HG03025 (cell line): ENCODE measurements around the gene USP17L29.
"Not testable (repeated sequence)": the region's sequence is repeated elsewhere in the genome, so short reads cannot be mapped to it uniquely, and the experiment has no call there.

Source experiments
- ATAC-seq: cut with Tn5 transposase; IDR thresholded peaks from one replicate; pipeline ENCODE4 v1.9.1; 2021; ENCODE audit warnings: mild to moderate bottlenecking, moderate library complexity; ENCODE audit not compliant: unreplicated experiment, low FRiP score

Gene USP17L29

GRCh38 chr4:9353338-9353737, at the start of gene USP17L29:
TSS of gene USP17L29 (plus strand) at chr4:9353638. CDS start at chr4:9353638, 0 bp downstream.
- ATAC-seq, result not testable (repeated sequence)

- ATAC-seq, result not testable (repeated sequence)
Observed at GRCh38 chr4:9324191-9324590, 29.2 kb upstream of the USP17L29 start.

- not testable (repeated sequence) for ATAC-seq
Observed at GRCh38 chr4:9324865-9325264, 28.6 kb upstream of the USP17L29 start, which contains the start of gene USP17L24. TSS of gene USP17L24 (plus strand) at chr4:9325165. CDS start at chr4:9325165, 0 bp downstream.

GRCh38 chr4:9329611-9330010, 23.8 kb upstream of the USP17L29 start, which contains the start of gene USP17L25:
TSS of gene USP17L25 (plus strand) at chr4:9329911. CDS start at chr4:9329911, 0 bp downstream.
- ATAC-seq, result not testable (repeated sequence)

GRCh38 chr4:9334358-9334757, 19.1 kb upstream of the USP17L29 start, which contains the start of gene USP17L26:
TSS of gene USP17L26 (plus strand) at chr4:9334658. CDS start at chr4:9334658, 0 bp downstream.
- not testable (repeated sequence) for ATAC-seq

- ATAC-seq, result not testable (repeated sequence)
Observed at GRCh38 chr4:9339103-9339502, 14.3 kb upstream of the USP17L29 start, which contains the start of gene USP17L5. TSS of gene USP17L5 (plus strand) at chr4:9339403. CDS start at chr4:9339403, 0 bp downstream.

GRCh38 chr4:9343848-9344247, 9.6 kb upstream of the USP17L29 start, which contains the start of gene USP17L27:
TSS of gene USP17L27 (plus strand) at chr4:9344148. CDS start at chr4:9344148, 0 bp downstream.
- ATAC-seq, result not testable (repeated sequence)

- not testable (repeated sequence) for ATAC-seq
Observed at GRCh38 chr4:9348593-9348992, 4.8 kb upstream of the USP17L29 start, which contains the start of gene USP17L28. TSS of gene USP17L28 (plus strand) at chr4:9348893. CDS start at chr4:9348893, 0 bp downstream.

GRCh38 chr4:9350866-9351265, 2.6 kb upstream of the USP17L29 start:
- ATAC-seq, result not testable (repeated sequence)

GRCh38 chr4:9362829-9363228, 9.4 kb downstream of the USP17L29 start, which contains the start of gene USP17L30:
TSS of gene USP17L30 (plus strand) at chr4:9363129. CDS start at chr4:9363129, 0 bp downstream.
- not testable (repeated sequence) for ATAC-seq

- ATAC-seq, result not testable (repeated sequence)
Observed at GRCh38 chr4:9379881-9380280, 26.4 kb downstream of the USP17L29 start.

- not testable (repeated sequence) for ATAC-seq
Observed at GRCh38 chr4:9381012-9381534, 27.6 kb downstream of the USP17L29 start.

- ATAC-seq, result no peak
Observed at GRCh38 chr4:9384126-9384525, 30.7 kb downstream of the USP17L29 start.

- not testable (repeated sequence) for ATAC-seq
Observed at GRCh38 chr4:9389001-9389400, 35.6 kb downstream of the USP17L29 start.
